KG1 (cell line): ENCODE measurements around the gene KCTD13.
"Not testable (repeated sequence)": the region's sequence is repeated elsewhere in the genome, so short reads cannot be mapped to it uniquely, and the experiment has no call there.

Experiments used
- DNase-seq: peaks from one replicate; lab custom pipeline; 2025; lab: John Stamatoyannopoulos, UW

KCTD13 gene

GRCh38 chr16:29925781-29926710 is at the start of gene KCTD13:
TSS of gene KCTD13 (minus strand) at chr16:29926226. CDS start at chr16:29926033, 193 bp downstream.
- peak; percentile 74 for DNase-seq

- no peak for DNase-seq
Measured at GRCh38 chr16:29975134-29975538, 49.1 kb upstream of the KCTD13 start.

- no peak for DNase-seq
Measured at GRCh38 chr16:29974291-29975133, 48.5 kb upstream of the KCTD13 start.

- peak; percentile 92 for DNase-seq
Measured at GRCh38 chr16:29973384-29974246, 47.6 kb upstream of the KCTD13 start, which contains the start of gene TAOK2. TSS of gene TAOK2 (plus strand) at chr16:29973868. CDS start at chr16:29977773, 3,905 bp downstream.

GRCh38 chr16:29972992-29973383 is 47.0 kb upstream of the KCTD13 start:
- DNase-seq, result no peak

GRCh38 chr16:29972500-29972899 is 46.5 kb upstream of the KCTD13 start:
- DNase-seq, result no peak

GRCh38 chr16:29971304-29971703 is 45.3 kb upstream of the KCTD13 start:
- DNase-seq, result no peak

GRCh38 chr16:29968205-29968604 is 42.2 kb upstream of the KCTD13 start:
- no peak for DNase-seq

GRCh38 chr16:29963021-29963743 is 37.2 kb upstream of the KCTD13 start:
- DNase-seq, result no peak

GRCh38 chr16:29962344-29962994 is 36.4 kb upstream of the KCTD13 start:
- no peak for DNase-seq

- DNase-seq, result peak; percentile 95
Measured at GRCh38 chr16:29961479-29962343, 35.7 kb upstream of the KCTD13 start, which contains the start of gene TMEM219. TSS of gene TMEM219 (plus strand) at chr16:29962079. CDS start at chr16:29963144, 1,065 bp downstream.

GRCh38 chr16:29961127-29961478 is 35.1 kb upstream of the KCTD13 start:
- DNase-seq, result no peak

- DNase-seq, result not testable (repeated sequence)
Measured at GRCh38 chr16:29959821-29960220, 33.8 kb upstream of the KCTD13 start.

GRCh38 chr16:29959293-29959692 is 33.3 kb upstream of the KCTD13 start:
- no peak for DNase-seq

GRCh38 chr16:29958756-29959155 is 32.7 kb upstream of the KCTD13 start:
- no peak for DNase-seq

- DNase-seq, result no peak
Measured at GRCh38 chr16:29951625-29952365, 25.8 kb upstream of the KCTD13 start.

- no peak for DNase-seq
Measured at GRCh38 chr16:29950806-29951461, 24.9 kb upstream of the KCTD13 start.

GRCh38 chr16:29947897-29948296 is 21.9 kb upstream of the KCTD13 start:
- DNase-seq, result no peak
